Central memory CD8-positive, alpha-beta T cell (primary cell): ENCODE data around the gene HSPA4.
"Not testable (repeated sequence)": the region's sequence is repeated elsewhere in the genome, so short reads cannot be mapped to it uniquely, and the experiment has no call there.

ENCODE experiments used
- ATAC-seq: fragments of 150-1000 bp; cut with Tn5 transposase; replicated peaks from 2 replicates; pipeline ENCODE4 v1.10.0; 2022; ENCODE audit warnings: mild to moderate bottlenecking, moderate FRiP score, moderate number of reproducible peaks; ENCODE audit not compliant: poor library complexity, severe bottlenecking; ENCODE audit errors: extremely low read depth
- DNase-seq, 2 donors: peaks; one replicate each; pipeline ENCODE4 v3.0.0; 2021; ENCODE audit warnings: low spot score in 2 of 2
- H3K27ac Mint-ChIP-seq: one replicate; pipeline ENCODE4 v1.8.0; 2022; ENCODE audit warnings: low read depth, mild to moderate bottlenecking, moderate library complexity, mixed read lengths
- H3K27me3 Mint-ChIP-seq: one replicate; pipeline ENCODE4 v1.8.0; 2022; ENCODE audit warnings: mixed read lengths
- H3K36me3 Mint-ChIP-seq: one replicate; pipeline ENCODE4 v1.8.0; 2022; ENCODE audit warnings: mild to moderate bottlenecking, moderate library complexity, mixed read lengths; ENCODE audit not compliant: insufficient read depth
- H3K4me1 Mint-ChIP-seq: one replicate; pipeline ENCODE4 v1.8.0; 2022; ENCODE audit warnings: mixed read lengths
- H3K4me3 Mint-ChIP-seq: one replicate; pipeline ENCODE4 v1.8.0; 2022; ENCODE audit warnings: mild to moderate bottlenecking, moderate library complexity, mixed read lengths
- H3K9me3 Mint-ChIP-seq: one replicate; pipeline ENCODE4 v1.8.0; 2022; ENCODE audit warnings: mixed read lengths

HSPA4 gene

GRCh38 chr5:133051542-133052316, at the start of gene HSPA4:
Gene HSPA4 (plus strand): TSS chr5:133052013. CDS start chr5:133052251, 238 bp downstream.
- H3K4me3 Mint-ChIP-seq: peak within 1 kb of the TSS; percentile 91
- no peaks in the 10 kb centered on the region for H3K27me3 Mint-ChIP-seq
- H3K36me3 Mint-ChIP-seq: peaks cover 24% of the 10 kb centered on the region
- DNase-seq: peak; percentile 92 to 97
- peak; percentile 85 for ATAC-seq
- H3K27ac Mint-ChIP-seq: peak within 1 kb of the TSS; percentile 97
- H3K4me1 Mint-ChIP-seq: peaks cover 46% of the 10 kb centered on the region
- H3K9me3 Mint-ChIP-seq: no peaks in the 10 kb centered on the region

DNA sequence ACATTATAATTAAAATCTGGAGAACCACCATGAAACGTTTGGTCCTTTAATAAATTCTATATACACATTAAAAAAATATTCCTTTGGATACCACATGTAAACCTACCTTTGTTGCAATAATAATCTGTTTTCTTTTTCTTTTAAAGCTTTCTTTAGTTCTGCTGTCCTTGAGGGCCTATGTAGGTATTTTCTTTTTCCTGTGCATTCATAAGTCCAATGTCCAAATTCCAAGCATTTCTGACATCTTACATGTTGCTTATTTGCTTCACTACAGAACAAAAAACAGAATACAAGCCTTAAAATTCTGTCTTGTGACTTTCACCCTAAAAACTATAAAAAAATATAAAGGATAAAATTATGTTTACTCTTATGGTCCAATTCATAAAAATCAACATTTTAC, 45.2 kb upstream of the HSPA4 start:
- Mint-ChIP-seq H3K9me3 (no peaks in the 10 kb centered on the region), H3K4me1 (peaks cover 4% of the 10 kb centered on the region), H3K36me3 (peaks cover 23% of the 10 kb centered on the region), H3K27me3 (no peaks in the 10 kb centered on the region), H3K4me3 (no peak overlapping the region), H3K27ac (no peak overlapping the region)
- ATAC-seq (no peak), DNase-seq (no peak)

GRCh38 chr5:133008455-133008854, 43.4 kb upstream of the HSPA4 start:
- DNase-seq, H3K9me3 Mint-ChIP-seq, H3K27me3 Mint-ChIP-seq, H3K4me3 Mint-ChIP-seq, ATAC-seq, H3K4me1 Mint-ChIP-seq, H3K27ac Mint-ChIP-seq: not testable (repeated sequence)
- H3K36me3 Mint-ChIP-seq: peaks cover 24% of the 10 kb centered on the region

DNA sequence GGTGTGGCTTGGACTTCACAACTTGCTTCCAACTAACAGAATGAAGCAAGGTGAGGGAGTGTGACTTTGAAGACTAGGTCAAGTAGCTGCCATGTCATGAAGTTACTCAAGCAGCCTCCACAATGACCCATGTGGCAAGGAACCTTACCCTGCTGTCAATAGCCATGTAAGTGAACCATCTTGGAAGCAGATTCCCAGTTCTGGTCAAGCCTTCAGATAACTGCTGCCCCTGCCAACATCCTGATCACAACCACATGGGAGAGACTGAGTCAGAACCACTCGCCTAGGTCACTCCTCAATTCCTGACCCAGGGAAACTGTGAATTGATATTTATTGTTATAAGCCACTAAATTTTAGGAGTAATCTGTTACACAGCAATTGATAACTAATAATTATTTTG, 36.3 kb upstream of the HSPA4 start:
- H3K9me3 Mint-ChIP-seq: no peaks in the 10 kb centered on the region
- DNase-seq (no peak), ATAC-seq (no peak)
- H3K27ac Mint-ChIP-seq: no peak overlapping the region
- H3K36me3 Mint-ChIP-seq: peaks cover 26% of the 10 kb centered on the region
- no peaks in the 10 kb centered on the region for H3K27me3 Mint-ChIP-seq
- no peak overlapping the region for H3K4me3 Mint-ChIP-seq
- peaks cover 6% of the 10 kb centered on the region for H3K4me1 Mint-ChIP-seq

DNA sequence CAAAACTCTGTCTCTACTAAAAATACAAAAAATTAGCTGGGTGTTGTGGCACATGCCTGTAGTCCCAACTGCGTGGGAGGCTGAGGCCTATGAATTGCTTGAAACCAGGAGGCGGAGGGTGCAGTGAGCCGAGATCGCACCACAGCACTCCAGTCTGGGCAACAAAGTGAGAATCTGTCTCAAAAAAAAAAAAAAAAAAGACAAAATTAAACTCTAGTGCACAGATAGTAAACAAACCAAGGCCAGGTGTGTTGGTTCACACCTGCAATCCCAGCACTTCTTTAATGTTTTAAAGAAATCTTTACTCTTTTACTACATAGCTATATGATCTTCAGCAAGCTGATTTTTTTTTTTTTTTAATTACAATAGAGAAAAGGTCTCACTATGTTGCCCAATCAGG, 33.8 kb upstream of the HSPA4 start:
- ATAC-seq: no peak
- no peaks in the 10 kb centered on the region for H3K27me3 Mint-ChIP-seq
- peaks cover 6% of the 10 kb centered on the region for H3K4me1 Mint-ChIP-seq
- no peak overlapping the region for H3K4me3 Mint-ChIP-seq
- H3K27ac Mint-ChIP-seq: no peak overlapping the region
- peaks cover 34% of the 10 kb centered on the region for H3K36me3 Mint-ChIP-seq
- DNase-seq: no peak
- no peaks in the 10 kb centered on the region for H3K9me3 Mint-ChIP-seq

- not testable (repeated sequence) for DNase-seq, H3K9me3 Mint-ChIP-seq, H3K4me3 Mint-ChIP-seq, H3K27ac Mint-ChIP-seq, ATAC-seq, H3K27me3 Mint-ChIP-seq
- H3K36me3 Mint-ChIP-seq: peaks cover 39% of the 10 kb centered on the region
- peaks cover 15% of the 10 kb centered on the region for H3K4me1 Mint-ChIP-seq
Observed at GRCh38 chr5:133019471-133019870, 32.3 kb upstream of the HSPA4 start.

GRCh38 chr5:133025804-133026663, 25.8 kb upstream of the HSPA4 start, which contains the start of gene ZCCHC10:
Gene ZCCHC10 (minus strand): TSS chr5:133026549. CDS start chr5:133026537, 12 bp downstream.
- Mint-ChIP-seq H3K27ac (peak within 1 kb of the TSS; percentile 94), H3K4me3 (peak within 1 kb of the TSS; percentile 93), H3K36me3 (peaks cover 18% of the 10 kb centered on the region), H3K4me1 (peaks cover 23% of the 10 kb centered on the region), H3K9me3 (no peaks in the 10 kb centered on the region), H3K27me3 (no peaks in the 10 kb centered on the region)
- peak; percentile 78 to 80 for DNase-seq
- peak; percentile 97 for ATAC-seq

DNA sequence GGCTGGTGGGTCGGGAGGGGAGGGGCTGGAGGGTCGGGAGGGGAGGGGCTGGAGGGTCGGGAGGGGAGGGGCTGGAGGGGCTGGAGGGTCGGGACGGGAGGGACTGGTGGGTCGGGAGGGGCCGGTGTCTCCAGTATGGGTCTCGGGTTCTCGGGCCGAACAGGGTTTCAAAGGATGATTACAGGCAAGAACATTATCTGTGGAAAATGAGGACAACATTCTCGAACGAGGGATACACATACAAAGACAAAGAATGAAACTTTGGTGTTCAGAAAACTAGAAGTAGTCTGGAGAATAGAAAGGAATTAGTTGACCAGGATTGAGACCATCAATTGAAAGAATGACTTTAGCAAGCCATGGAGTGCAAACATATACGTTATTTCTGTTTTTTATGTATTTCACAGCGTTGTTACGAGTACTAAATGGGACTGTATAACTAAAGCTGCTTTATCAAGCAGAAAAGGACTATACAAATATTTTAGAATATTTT, 25.1 kb upstream of the HSPA4 start:
- H3K9me3 Mint-ChIP-seq: no peaks in the 10 kb centered on the region
- H3K4me3 Mint-ChIP-seq: peak overlapping the region; percentile 93
- ATAC-seq: peak; percentile 2
- DNase-seq: no peak
- H3K36me3 Mint-ChIP-seq: peaks cover 15% of the 10 kb centered on the region
- H3K27me3 Mint-ChIP-seq: no peaks in the 10 kb centered on the region
- peak overlapping the region; percentile 94 for H3K27ac Mint-ChIP-seq
- peaks cover 23% of the 10 kb centered on the region for H3K4me1 Mint-ChIP-seq

DNA sequence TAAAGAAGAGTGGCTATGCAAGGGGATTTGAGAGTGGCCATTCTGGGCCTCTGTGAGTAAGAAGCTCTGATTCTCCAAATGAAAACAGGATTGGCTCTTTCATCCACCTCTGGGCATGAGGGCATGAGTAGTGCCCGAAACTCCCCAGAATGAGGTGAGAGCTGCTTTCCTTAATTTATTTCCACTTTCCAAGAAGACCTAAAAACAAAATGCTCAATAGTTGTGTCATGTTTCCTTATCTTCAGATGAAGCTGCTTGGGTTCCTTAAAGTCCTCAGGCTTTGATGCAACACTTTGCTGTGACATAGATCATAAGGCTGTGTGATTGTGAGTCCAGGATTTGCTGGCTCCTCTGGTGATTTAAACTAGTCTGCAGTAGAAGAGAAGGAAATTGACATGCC, 22.4 kb upstream of the HSPA4 start:
- no peaks in the 10 kb centered on the region for H3K9me3 Mint-ChIP-seq
- H3K4me1 Mint-ChIP-seq: peaks cover 24% of the 10 kb centered on the region
- ATAC-seq (no peak), DNase-seq (no peak)
- peaks cover 3% of the 10 kb centered on the region for H3K36me3 Mint-ChIP-seq
- H3K4me3 Mint-ChIP-seq: no peak overlapping the region
- H3K27me3 Mint-ChIP-seq: no peaks in the 10 kb centered on the region
- no peak overlapping the region for H3K27ac Mint-ChIP-seq

DNA sequence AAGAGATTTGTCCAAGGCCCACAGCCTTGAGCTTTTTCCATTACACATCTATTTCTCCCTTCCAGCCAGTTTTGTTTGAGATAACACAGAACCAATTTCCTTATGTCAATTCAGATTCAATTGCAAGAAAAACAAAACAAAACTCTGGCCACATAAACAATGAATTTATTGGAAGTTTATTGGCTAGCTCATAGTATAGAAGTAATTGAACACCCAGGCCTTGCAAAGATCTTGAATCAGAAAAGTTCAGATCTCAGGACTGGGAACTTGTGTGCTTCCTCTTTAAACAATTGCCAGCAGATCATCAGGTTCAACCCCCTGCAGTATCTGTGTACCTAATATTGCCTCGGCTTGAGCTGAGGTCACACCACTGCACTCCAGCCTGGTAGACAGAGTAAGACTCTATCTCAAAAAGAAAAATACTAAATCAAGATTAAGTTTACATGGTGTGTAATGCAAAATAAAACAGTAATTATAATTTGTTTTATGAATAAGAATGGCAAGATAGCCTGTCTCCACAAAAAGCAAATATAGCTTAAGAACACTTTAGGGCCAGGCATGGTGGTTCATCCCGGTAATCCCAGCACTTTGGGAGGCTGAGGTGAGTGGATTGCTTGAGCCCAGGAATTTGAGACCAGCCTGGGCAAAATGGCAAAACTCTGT, 21.3 kb upstream of the HSPA4 start:
- no peaks in the 10 kb centered on the region for H3K9me3 Mint-ChIP-seq
- peaks cover 2% of the 10 kb centered on the region for H3K36me3 Mint-ChIP-seq
- no peak overlapping the region for H3K27ac Mint-ChIP-seq
- ATAC-seq: no peak
- H3K4me3 Mint-ChIP-seq: no peak overlapping the region
- DNase-seq: no peak
- peaks cover 20% of the 10 kb centered on the region for H3K4me1 Mint-ChIP-seq
- H3K27me3 Mint-ChIP-seq: no peaks in the 10 kb centered on the region

DNA sequence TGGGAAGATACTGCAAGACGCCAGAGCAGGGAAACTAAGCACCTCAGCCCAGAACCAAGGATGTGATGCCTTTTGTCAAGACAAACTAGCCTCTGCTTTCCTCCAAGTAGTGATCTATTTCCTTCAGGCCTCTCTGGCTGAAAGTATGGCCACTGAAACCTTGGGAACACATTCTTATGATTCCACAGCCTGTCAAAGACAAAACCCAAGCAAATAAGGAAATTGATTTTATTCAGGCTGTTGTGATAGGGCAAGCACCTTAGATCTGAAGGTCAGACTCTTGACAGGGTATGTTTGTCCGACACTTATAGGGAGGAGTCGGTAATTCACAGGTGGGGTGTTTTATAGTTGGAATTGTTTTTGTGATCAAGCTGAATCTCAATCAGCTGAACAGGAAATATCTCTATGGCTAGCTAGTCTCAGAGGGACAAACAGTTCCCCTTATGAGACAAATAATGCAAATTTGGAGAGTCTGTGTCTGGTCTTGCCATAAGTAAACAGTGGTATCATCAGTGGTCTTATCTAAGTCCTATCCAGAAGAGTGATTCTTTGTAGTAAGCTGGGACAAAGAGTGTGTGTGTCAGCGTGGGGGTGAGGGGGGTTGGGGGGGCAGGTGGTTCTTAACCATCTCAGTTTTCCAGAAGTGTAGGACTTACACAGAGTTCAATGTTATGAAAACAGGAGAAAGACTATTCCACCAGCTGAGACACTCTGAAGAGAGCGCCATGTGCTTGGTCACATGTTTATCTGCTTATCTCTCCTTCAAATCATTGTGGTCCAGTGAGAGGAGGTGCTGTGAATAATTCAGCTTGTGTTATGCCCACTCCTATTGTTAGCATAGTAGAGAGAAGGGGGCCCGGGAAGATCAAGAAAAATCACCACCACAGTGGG, 18.7 kb upstream of the HSPA4 start:
- ATAC-seq (peak; percentile 91), DNase-seq (no peak)
- no peaks in the 10 kb centered on the region for H3K9me3 Mint-ChIP-seq
- no peak overlapping the region for H3K4me3 Mint-ChIP-seq
- H3K27me3 Mint-ChIP-seq: no peaks in the 10 kb centered on the region
- H3K4me1 Mint-ChIP-seq: peaks cover 10% of the 10 kb centered on the region
- no peak overlapping the region for H3K27ac Mint-ChIP-seq
- H3K36me3 Mint-ChIP-seq: no peaks in the 10 kb centered on the region
